Neural cell (in vitro differentiated cells): ENCODE data around the gene SAT2. TPM values are rescaled to one million over a fixed set of nuclear protein-coding genes. Genes with fewer than 3 reads are reported as not detected.

Source experiments
- H2AFZ ChIP-seq: fragments of 200-600, 300-800 bp; sonication (generic), shearing (Covaris generic); 2 replicates; pipeline ENCODE4 v1.6.0; 2014; ENCODE audit warnings: low read depth, mild to moderate bottlenecking, antibody characterized with exemption, low read length, moderate library complexity
- H3F3A ChIP-seq: fragments of 200-600 bp; shearing (Covaris generic); 2 replicates; pipeline ENCODE4 v1.6.1; 2016; ENCODE audit warnings: mild to moderate bottlenecking, moderate library complexity, mixed read lengths, antibody characterized with exemption, low read length; ENCODE audit not compliant: insufficient read depth, poor library complexity, severe bottlenecking
- H3K27ac ChIP-seq: fragments of 200-600, 300-800 bp; sonication (generic), shearing (Covaris generic); 2 replicates; pipeline ENCODE4 v1.5.1; 2014; ENCODE audit warnings: mild to moderate bottlenecking, low read length, moderate library complexity
- H3K27me3 ChIP-seq: fragments of 300-800, 200-600 bp; sonication (generic), shearing (Covaris generic); 2 replicates; pipeline ENCODE4 v1.6.0; 2014; ENCODE audit warnings: mild to moderate bottlenecking, low read depth, low read length, moderate library complexity; ENCODE audit not compliant: insufficient read depth
- H3K36me3 ChIP-seq: fragments of 300-800, 200-600 bp; sonication (generic), shearing (Covaris generic); 2 replicates; pipeline ENCODE4 v1.5.1; 2014; ENCODE audit warnings: mild to moderate bottlenecking, antibody characterized with exemption, low read length, moderate library complexity; ENCODE audit not compliant: insufficient read depth
- H3K4me2 ChIP-seq: fragments of 300-800, 200-600 bp; sonication (generic), shearing (Covaris generic); 2 replicates; pipeline ENCODE4 v1.6.0; 2014; ENCODE audit warnings: mild to moderate bottlenecking, low read length
- H3K4me3 ChIP-seq: fragments of 300-800, 200-600 bp; sonication (generic), shearing (Covaris generic); 2 replicates; pipeline ENCODE4 v1.5.1; 2014; ENCODE audit warnings: mild to moderate bottlenecking, low read length, moderate library complexity
- H3K79me2 ChIP-seq: fragments of 200-600 bp; shearing (Covaris generic); replicated peaks from 2 replicates; pipeline ENCODE4 v1.6.0; 2014; ENCODE audit warnings: mild to moderate bottlenecking, low read length, moderate library complexity; ENCODE audit not compliant: insufficient read depth
- H3K9ac ChIP-seq: fragments of 300-800, 200-600 bp; sonication (generic), shearing (Covaris generic); 2 replicates; pipeline ENCODE4 v1.6.1; 2016; ENCODE audit warnings: mild to moderate bottlenecking, low read length, mixed read lengths
- H3K9me2 ChIP-seq: fragments of 200-600 bp; shearing (Covaris generic); 2 replicates; pipeline ENCODE4 v1.6.1; 2016; ENCODE audit warnings: mild to moderate bottlenecking, low read length, mixed read lengths; ENCODE audit not compliant: insufficient read depth
- H3K9me3 ChIP-seq: fragments of 200-600, 300-800 bp; sonication (generic), shearing (Covaris generic); 2 replicates; pipeline ENCODE4 v1.6.1; 2016; ENCODE audit warnings: mild to moderate bottlenecking, mixed run types, low read length, moderate library complexity, mixed read lengths
- H4K20me1 ChIP-seq: fragments of 200-600 bp; shearing (Covaris generic); 2 replicates; pipeline ENCODE4 v1.6.1; 2016; ENCODE audit warnings: mild to moderate bottlenecking, mixed run types; ENCODE audit not compliant: insufficient read depth
- EP300 ChIP-seq: fragments of 450-650 bp; conservative IDR thresholded peaks from 2 replicates; pipeline ENCODE4 v1.6.1; 2014; ENCODE audit warnings: antibody characterized with exemption, mild to moderate bottlenecking, moderate library complexity; ENCODE audit not compliant: poor library complexity, severe bottlenecking
- EZH2 ChIP-seq: fragments of 200-600, 300-800 bp; shearing (Covaris generic), sonication (generic); IDR thresholded peaks from 2 replicates; pipeline ENCODE4 v1.6.1; 2014; ENCODE audit warnings: antibody characterized with exemption, low read length, borderline replicate concordance, mild to moderate bottlenecking; ENCODE audit not compliant: insufficient read depth, poor library complexity, severe bottlenecking
- MXI1 ChIP-seq: fragments of 450-650 bp; conservative IDR thresholded peaks from 2 replicates; pipeline ENCODE4 v1.6.1; 2014; ENCODE audit warnings: antibody characterized with exemption, mild to moderate bottlenecking; ENCODE audit not compliant: poor library complexity, severe bottlenecking
- POLR2AphosphoS5 ChIP-seq: IDR thresholded peaks from 2 replicates; pipeline ENCODE4 v1.6.1; 2012
- RAD21 ChIP-seq: fragments of 450-650 bp; conservative IDR thresholded peaks from 2 replicates; pipeline ENCODE4 v1.6.1; 2014; ENCODE audit warnings: antibody characterized with exemption, mild to moderate bottlenecking, moderate library complexity
- SMC3 ChIP-seq: fragments of 450-650 bp; conservative IDR thresholded peaks from 2 replicates; pipeline ENCODE4 v1.6.1; 2014; ENCODE audit warnings: antibody characterized with exemption, mild to moderate bottlenecking, moderate library complexity; ENCODE audit not compliant: poor library complexity
- TAF1 ChIP-seq: IDR thresholded peaks from 2 replicates; pipeline ENCODE4 v1.6.1; 2012; ENCODE audit warnings: low read depth
- polyA plus RNA-seq: library from polyadenylated mRNA; depleted of rRNA; stranded (reverse); fragments of >200 nt; gene quantifications from 2 replicates; pipeline ENCODE4 v1.2.3, GENCODE V29; 2014
- TF ChIP-seq, protein P1 (sequence below): IDR thresholded peaks from 2 replicates; pipeline ENCODE4 v1.6.1; 2012; ENCODE audit warnings: borderline replicate concordance
- TF ChIP-seq, protein P2 (sequence below): fragments of 450-650 bp; IDR thresholded peaks from 2 replicates; pipeline ENCODE4 v1.5.1; 2014; ENCODE audit warnings: antibody characterized with exemption, mild to moderate bottlenecking, moderate library complexity; ENCODE audit not compliant: poor library complexity, severe bottlenecking

The SAT2 gene
- polyA plus RNA-seq, 1 donor from 2014 or later: 303 TPM

DNA sequence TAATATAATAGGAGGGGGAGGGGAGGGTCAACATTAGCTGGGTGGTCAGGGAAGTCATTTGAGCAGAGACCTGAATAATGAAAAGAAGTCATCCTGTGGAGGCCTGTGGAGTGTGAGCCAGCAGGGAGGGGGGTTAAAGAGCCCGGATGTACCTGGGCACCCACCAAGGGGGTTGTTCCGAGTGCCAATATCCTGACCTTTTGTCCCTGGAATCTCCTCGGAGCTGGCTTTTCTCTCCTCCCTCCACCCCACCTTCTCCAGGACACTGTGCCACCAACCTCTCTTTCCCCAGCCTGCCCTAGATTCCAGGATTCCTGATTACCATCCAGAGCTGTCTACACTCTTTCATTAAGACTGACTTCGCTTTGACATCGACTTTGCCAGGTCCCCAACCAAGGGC is 8.5 kb upstream of the SAT2 start:
- TF ChIP-seq EP300: no peak
- no peak for TF ChIP-seq EZH2
- no peak for TF ChIP-seq TAF1
- no peak for TF ChIP-seq SMC3
- no peak for TF ChIP-seq RAD21
- TF ChIP-seq, protein P1, sequence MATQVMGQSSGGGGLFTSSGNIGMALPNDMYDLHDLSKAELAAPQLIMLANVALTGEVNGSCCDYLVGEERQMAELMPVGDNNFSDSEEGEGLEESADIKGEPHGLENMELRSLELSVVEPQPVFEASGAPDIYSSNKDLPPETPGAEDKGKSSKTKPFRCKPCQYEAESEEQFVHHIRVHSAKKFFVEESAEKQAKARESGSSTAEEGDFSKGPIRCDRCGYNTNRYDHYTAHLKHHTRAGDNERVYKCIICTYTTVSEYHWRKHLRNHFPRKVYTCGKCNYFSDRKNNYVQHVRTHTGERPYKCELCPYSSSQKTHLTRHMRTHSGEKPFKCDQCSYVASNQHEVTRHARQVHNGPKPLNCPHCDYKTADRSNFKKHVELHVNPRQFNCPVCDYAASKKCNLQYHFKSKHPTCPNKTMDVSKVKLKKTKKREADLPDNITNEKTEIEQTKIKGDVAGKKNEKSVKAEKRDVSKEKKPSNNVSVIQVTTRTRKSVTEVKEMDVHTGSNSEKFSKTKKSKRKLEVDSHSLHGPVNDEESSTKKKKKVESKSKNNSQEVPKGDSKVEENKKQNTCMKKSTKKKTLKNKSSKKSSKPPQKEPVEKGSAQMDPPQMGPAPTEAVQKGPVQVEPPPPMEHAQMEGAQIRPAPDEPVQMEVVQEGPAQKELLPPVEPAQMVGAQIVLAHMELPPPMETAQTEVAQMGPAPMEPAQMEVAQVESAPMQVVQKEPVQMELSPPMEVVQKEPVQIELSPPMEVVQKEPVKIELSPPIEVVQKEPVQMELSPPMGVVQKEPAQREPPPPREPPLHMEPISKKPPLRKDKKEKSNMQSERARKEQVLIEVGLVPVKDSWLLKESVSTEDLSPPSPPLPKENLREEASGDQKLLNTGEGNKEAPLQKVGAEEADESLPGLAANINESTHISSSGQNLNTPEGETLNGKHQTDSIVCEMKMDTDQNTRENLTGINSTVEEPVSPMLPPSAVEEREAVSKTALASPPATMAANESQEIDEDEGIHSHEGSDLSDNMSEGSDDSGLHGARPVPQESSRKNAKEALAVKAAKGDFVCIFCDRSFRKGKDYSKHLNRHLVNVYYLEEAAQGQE: no peak
- no peak for TF ChIP-seq MXI1
- TF ChIP-seq POLR2AphosphoS5: no peak
- TF ChIP-seq, protein P2, sequence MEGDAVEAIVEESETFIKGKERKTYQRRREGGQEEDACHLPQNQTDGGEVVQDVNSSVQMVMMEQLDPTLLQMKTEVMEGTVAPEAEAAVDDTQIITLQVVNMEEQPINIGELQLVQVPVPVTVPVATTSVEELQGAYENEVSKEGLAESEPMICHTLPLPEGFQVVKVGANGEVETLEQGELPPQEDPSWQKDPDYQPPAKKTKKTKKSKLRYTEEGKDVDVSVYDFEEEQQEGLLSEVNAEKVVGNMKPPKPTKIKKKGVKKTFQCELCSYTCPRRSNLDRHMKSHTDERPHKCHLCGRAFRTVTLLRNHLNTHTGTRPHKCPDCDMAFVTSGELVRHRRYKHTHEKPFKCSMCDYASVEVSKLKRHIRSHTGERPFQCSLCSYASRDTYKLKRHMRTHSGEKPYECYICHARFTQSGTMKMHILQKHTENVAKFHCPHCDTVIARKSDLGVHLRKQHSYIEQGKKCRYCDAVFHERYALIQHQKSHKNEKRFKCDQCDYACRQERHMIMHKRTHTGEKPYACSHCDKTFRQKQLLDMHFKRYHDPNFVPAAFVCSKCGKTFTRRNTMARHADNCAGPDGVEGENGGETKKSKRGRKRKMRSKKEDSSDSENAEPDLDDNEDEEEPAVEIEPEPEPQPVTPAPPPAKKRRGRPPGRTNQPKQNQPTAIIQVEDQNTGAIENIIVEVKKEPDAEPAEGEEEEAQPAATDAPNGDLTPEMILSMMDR: no peak
- Histone ChIP-seq H3K36me3 (no peaks in the 10 kb centered on the region), H3K9ac (no peak overlapping the region), H2AFZ (no peak overlapping the region), H3K4me2 (no peak overlapping the region), H3K9me3 (no peaks in the 10 kb centered on the region), H3K9me2 (no peaks in the 10 kb centered on the region), H3K79me2 (no peaks in the 10 kb centered on the region), H3K27me3 (no peaks in the 10 kb centered on the region), H3F3A (no peaks in the 10 kb centered on the region), H3K27ac (no peak overlapping the region), H4K20me1 (no peaks in the 10 kb centered on the region), H3K4me3 (no peak overlapping the region)

DNA sequence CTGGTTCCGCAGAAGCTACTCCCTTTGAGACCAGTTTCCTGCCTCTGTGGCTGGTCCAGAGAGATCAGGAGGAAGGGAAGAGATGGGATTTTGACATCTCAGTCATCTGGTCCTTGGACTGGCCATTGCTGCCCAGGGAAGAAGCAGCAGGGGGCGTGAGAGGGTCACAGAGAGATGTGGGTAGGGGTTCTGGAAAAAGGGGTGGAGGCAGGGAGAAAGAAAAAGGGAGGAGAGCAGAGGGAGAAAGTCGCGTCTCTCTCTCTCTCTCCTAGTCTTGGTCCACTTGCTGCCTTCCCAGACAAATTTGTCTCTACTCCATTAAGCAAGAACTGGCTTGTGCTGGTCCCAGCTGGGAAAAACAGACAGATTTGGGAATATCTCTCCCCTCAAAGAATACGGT is 6.8 kb upstream of the SAT2 start:
- Histone ChIP-seq H3K9me3 (no peaks in the 10 kb centered on the region), H2AFZ (no peak overlapping the region), H3K9ac (no peak overlapping the region), H4K20me1 (no peaks in the 10 kb centered on the region), H3K4me2 (no peak overlapping the region), H3K36me3 (no peaks in the 10 kb centered on the region), H3K27ac (no peak overlapping the region), H3F3A (no peaks in the 10 kb centered on the region), H3K4me3 (no peak overlapping the region), H3K27me3 (no peaks in the 10 kb centered on the region), H3K9me2 (no peaks in the 10 kb centered on the region), H3K79me2 (no peaks in the 10 kb centered on the region)
- TF ChIP-seq TAF1: no peak
- TF ChIP-seq POLR2AphosphoS5: no peak
- TF ChIP-seq SMC3: no peak
- no peak for TF ChIP-seq EP300
- TF ChIP-seq EZH2: no peak
- no peak for TF ChIP-seq RAD21
